Aorta (tissue), 5 donors: ENCODE data around the gene HGFAC. TPM values are rescaled to one million over a fixed set of nuclear protein-coding genes. Genes with fewer than 3 reads are reported as not detected.

Source experiments
- ATAC-seq: fragments of 200-7000 bp; cut with Tn5 transposase; one replicate; pipeline ENCODE4 v1.9.1; 2022; ENCODE audit warnings: moderate library complexity; ENCODE audit not compliant: low FRiP score
- DNase-seq, 2 donors: peaks; one replicate each; pipeline ENCODE4 v3.0.0-alpha.2; 2020
- H3K27ac ChIP-seq, 2 donors: one replicate each; pipeline ENCODE4 v1.5.1; 2013; ENCODE audit warnings: low read length in 2 of 2, mild to moderate bottlenecking in 2 of 2, moderate library complexity in 2 of 2, control low read depth in 1 of 2, inconsistent platforms in 1 of 2, low read depth in 1 of 2
- H3K27me3 ChIP-seq, 2 donors: one replicate each; pipeline ENCODE4 v1.6.1; 2013; ENCODE audit warnings: control low read depth in 1 of 2, low read length in 1 of 2, mild to moderate bottlenecking in 1 of 2, moderate library complexity in 1 of 2; ENCODE audit not compliant: insufficient read depth in 2 of 2, control insufficient read depth in 1 of 2
- H3K36me3 ChIP-seq, 2 donors: one replicate each; pipeline ENCODE4 v1.6.1; 2013; ENCODE audit warnings: control low read depth in 1 of 2, low read length in 1 of 2, mild to moderate bottlenecking in 1 of 2; ENCODE audit not compliant: insufficient read depth in 2 of 2, control insufficient read depth in 1 of 2
- H3K4me1 ChIP-seq, 2 donors: one replicate each; pipeline ENCODE4 v1.6.1; 2013; ENCODE audit warnings: low read length in 2 of 2, control low read depth in 1 of 2, mild to moderate bottlenecking in 1 of 2, moderate library complexity in 1 of 2; ENCODE audit not compliant: insufficient read depth in 2 of 2, control insufficient read depth in 1 of 2
- H3K4me3 ChIP-seq, 2 donors: one replicate each; pipeline ENCODE4 v1.5.1; 2013; ENCODE audit warnings: low read length in 2 of 2, control low read depth in 1 of 2, mild to moderate bottlenecking in 1 of 2
- H3K9me3 ChIP-seq: one replicate; pipeline ENCODE4 v1.6.1; 2013; ENCODE audit warnings: mild to moderate bottlenecking, low read length; ENCODE audit not compliant: control insufficient read depth
- WGBS, 2 donors: extraction: QIAGEN DNeasy Blood & Tissue Kit; methylation state at CpG; one replicate each; pipeline ENCODE4 v1.1.7; 2013; 5-methylcytosine and 5-hydroxymethylcytosine counted together
- intact Hi-C, 2 donors: fragments of 100-400 bp; cut with DNase I; formaldehyde crosslinking; loops; one replicate each; pipeline versions ENCODE4 v1.14.2 to v1.15.0; 2022
- polyA plus RNA-seq, 2 donors: library from polyadenylated mRNA; stranded (reverse); fragments of 200-250 nt; gene quantifications; one replicate each; pipeline ENCODE4 v1.2.3, GENCODE V29; 2013
- total RNA-seq, 2 donors: library from RNA; stranded (reverse); fragmentation: NEBNext Ultra II Directional; extraction: Animal tissue kit (Norgen Biotek cat#: 25700); gene quantifications; one replicate each; pipeline ENCODE4 v1.2.1, GENCODE V29; 2021
- donor health status: healthy with polysubstance abuse.
- donor health status: Bipolar disorder and iron deficiency.
- donor health status: DM: no; HTN: no; CAD: no.
- donor health status: DM: no; HTN: no; CAD: no.
- donor health status: DM: yes; HTN: yes; CAD: no.

The HGFAC gene
- total and polyA plus RNA-seq, 4 donors: 0.18 to 2.1 (median 0.99) TPM

DNA sequence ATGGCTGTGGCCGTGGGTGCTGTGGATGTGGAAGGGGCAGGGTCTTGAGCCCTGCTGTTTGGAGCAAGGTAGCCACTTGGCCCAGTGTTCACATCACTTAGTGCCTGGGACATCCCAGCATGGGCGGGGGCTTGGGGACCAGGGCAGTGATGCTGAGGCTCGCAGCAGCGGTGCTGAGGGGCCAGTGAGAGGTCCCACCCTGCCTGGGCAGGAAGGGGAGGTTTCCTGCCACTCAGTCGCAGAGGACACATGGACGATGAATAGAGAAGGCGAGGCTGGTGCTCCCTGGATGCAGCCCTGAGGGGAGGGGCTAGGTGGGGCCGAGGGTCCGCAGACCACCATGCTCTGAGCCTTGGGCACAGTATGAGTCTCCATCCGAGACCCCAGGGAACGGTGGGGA, 47.1 kb downstream of the HGFAC start:
- Histone ChIP-seq H3K36me3 (peaks cover 0 to 3% of the 10 kb centered on the region in 2 donors), H3K27ac (no peak overlapping the region), H3K27me3 (no peaks in the 10 kb centered on the region), H3K4me1 (no peaks in the 10 kb centered on the region), H3K4me3 (no peak overlapping the region), H3K9me3 (no peaks in the 10 kb centered on the region)
- intact Hi-C loops: loop anchor here in 1 of 2 donors (5.0 kb wide), 1 partner anchor 43 kb away; the partner anchor contains the start of gene LRPAP1
- DNase-seq (no peak), ATAC-seq (no peak)
- 63 to 71% methylated on average over 11 of the region's 11 CpGs for WGBS, 2 donors

DNA sequence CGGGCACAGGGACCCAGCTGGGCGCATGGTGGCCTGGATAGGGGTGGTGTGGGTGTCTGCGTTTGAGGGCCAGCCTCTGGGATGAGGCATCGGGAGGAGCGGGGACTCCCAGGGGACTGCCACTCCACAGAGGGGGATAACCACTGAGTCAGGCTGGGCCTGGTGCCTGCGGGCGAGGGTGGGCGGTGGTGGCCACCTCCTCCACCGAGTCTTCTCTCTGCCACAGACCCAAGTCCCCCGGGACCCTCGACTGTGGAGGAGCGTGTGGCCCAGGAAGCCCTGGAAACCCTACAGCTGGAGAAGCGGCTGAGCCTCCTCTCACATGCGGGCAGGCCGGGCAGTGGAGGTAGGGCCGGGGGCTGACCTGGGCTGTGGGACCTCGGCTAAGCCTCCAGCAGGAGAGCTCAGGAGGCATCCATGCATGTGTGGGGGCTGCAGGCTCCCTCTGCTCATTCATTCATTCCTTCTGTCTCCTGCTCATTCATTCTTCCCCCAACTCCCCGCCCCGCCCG, 47.7 kb downstream of the HGFAC start:
- Histone ChIP-seq H3K27ac (no peak overlapping the region), H3K4me3 (no peak overlapping the region), H3K4me1 (no peaks in the 10 kb centered on the region), H3K36me3 (peaks cover 0 to 3% of the 10 kb centered on the region in 2 donors), H3K27me3 (no peaks in the 10 kb centered on the region), H3K9me3 (no peaks in the 10 kb centered on the region)
- no peak for DNase-seq
- ATAC-seq: no peak
- 40 to 53% methylated on average over 20 of the region's 20 CpGs for WGBS, 2 donors
- intact Hi-C loops: loop anchor here in 1 of 2 donors (5.0 kb wide), 1 partner anchor 43 kb away; the partner anchor contains the start of gene LRPAP1

DNA sequence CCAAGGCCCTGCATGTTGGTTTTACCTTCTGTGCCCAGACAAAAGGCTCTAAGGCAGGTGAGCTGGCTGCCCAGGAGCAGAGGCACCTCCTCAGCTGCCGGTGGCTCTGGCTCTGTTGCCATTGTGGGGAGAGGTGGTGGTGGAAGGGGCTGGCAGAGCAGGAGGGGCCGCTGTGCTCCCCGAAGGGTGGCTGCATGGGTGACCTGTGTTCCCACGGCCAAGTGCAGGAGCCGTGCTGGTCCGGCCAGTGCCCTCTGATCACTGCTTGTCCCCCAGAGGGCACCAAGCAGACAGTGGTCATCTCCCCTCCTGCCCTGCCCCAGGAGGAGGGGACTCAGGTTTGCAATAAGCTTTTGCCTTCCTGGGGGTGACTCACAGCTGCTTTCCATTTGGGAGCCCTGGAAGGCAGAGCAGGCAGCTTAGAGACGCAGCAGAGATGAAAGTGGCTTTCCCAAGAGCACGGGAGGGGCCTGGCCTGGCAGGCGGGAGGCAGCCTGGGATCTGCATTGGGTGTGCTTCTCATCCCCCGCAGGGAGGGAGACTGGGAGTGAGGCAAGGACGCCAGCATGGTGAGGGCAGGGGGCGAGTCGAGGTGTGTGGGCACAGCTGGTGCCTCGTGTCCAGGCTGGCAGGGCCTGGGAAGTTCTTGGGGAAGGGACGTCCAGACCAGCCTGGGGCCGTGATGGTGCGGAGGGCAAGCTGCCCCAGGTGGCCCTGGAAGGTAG, 50.1 kb downstream of the HGFAC start:
- Histone ChIP-seq H3K27ac (no peak overlapping the region), H3K4me3 (no peak overlapping the region), H3K9me3 (no peaks in the 10 kb centered on the region), H3K27me3 (no peaks in the 10 kb centered on the region), H3K36me3 (peaks cover 0 to 3% of the 10 kb centered on the region in 2 donors), H3K4me1 (no peaks in the 10 kb centered on the region)
- 69 to 76% methylated on average over 16 to 17 of the region's 17 CpGs for WGBS, 2 donors
- no peak for ATAC-seq
- intact Hi-C loops: no loop called here
- no peak for DNase-seq

DNA sequence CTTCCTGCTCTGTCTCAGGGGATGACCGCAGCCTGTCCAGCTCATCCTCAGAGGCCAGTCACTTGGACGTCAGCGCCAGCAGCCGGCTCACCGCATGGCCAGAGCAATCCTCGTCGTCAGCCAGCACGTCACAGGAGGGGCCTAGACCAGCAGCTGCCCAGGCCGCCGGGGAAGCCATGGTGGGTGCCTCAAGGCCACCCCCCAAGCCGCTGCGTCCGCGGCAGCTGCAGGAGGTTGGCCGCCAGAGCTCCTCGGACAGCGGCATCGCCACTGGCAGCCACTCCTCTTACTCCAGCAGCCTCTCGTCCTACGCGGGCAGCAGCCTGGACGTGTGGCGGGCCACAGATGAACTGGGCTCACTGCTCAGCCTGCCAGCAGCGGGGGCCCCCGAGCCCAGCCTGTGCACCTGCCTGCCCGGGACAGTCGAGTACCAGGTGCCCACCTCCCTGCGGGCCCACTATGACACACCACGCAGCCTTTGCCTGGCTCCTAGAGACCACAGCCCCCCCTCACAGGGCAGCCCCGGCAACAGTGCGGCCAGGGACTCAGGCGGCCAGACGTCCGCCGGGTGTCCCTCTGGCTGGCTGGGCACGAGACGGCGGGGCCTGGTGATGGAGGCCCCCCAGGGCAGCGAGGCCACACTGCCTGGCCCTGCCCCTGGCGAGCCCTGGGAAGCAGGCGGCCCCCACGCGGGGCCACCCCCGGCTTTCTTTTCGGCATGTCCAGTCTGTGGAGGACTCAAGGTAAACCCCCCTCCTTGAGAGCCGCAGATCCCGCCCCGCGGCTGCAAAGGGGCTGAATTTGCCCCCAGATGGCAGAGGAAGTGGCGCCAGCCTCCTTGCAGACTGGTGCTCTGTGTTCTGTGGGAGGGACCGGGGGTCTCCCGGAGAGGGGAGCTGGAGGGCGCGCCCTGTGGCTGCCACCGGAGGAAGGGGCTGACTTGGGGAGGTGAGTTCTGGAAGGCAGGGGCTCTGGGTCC, 51.3 kb downstream of the HGFAC start:
- Histone ChIP-seq H3K36me3 (peaks cover 0 to 3% of the 10 kb centered on the region in 2 donors), H3K27me3 (no peaks in the 10 kb centered on the region), H3K27ac (no peak overlapping the region), H3K4me3 (no peak overlapping the region), H3K4me1 (no peaks in the 10 kb centered on the region), H3K9me3 (no peaks in the 10 kb centered on the region)
- intact Hi-C loops: no loop called here
- ATAC-seq: no peak
- DNase-seq: no peak
- WGBS, 2 donors: 82% methylated on average over 44 to 55 of the region's 55 CpGs

DNA sequence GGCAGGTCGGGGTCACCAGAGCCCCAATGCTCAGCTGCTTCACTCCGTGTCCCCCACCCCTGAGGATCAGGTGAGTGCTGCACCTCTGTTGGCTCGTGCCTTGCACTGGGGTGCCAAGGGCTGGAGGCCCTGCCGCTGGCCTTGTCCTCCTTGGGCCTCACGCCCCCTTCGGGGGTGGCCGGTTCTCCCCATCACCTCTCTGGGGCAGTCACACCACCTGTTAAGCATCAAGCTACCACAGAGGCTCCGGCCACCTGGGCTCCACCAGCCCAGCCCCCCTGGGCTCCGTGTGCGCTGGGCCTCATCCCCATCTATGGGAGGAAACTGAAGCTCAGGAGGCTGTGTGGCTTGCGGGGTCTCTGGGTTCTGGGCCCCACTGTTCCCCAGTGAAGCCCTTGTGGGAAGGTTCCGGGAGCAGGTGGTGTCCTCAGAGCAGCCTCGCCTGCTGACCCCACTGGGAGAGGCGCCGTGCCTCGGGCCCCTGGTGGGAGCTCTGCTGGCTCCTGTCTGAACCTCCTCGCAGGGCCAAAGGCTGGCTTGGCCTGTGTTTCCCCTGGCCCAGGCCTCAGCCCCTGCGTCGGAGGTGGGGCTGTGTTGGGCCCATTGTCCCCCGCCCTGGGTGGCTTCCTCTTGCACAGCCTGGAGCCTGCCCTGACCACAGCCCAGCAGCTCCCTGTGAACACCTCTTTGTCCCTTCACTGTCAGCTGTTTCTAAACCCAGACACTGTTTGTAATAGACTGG, 52.1 kb downstream of the HGFAC start:
- Histone ChIP-seq H3K27me3 (no peaks in the 10 kb centered on the region), H3K9me3 (no peaks in the 10 kb centered on the region), H3K27ac (no peak overlapping the region), H3K4me1 (no peaks in the 10 kb centered on the region), H3K4me3 (no peak overlapping the region), H3K36me3 (peaks cover 0 to 3% of the 10 kb centered on the region in 2 donors)
- 58% methylated on average over 15 to 20 of the region's 20 CpGs for WGBS, 2 donors
- no peak for DNase-seq
- ATAC-seq: no peak
- intact Hi-C loops: no loop called here

DNA sequence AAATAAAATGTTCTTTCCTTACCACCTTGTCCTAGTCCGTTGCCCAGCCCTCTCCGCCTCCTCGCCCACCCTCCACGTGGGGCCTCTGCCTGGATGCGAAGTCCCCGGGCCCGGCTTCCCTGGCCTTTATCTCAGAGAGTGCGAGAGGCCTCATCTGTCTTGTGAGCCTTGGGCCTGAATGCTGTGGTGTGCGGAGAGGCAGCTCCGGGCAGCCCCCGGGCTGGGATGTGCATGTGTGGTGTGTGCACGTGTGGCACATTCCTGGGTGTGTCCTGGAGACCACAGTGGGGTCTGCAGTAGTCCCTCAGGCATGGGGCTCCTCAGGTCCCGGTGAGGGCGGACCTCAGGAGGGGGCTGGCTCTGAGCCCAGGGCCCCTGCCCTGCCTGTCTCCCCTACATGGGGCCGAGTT, 52.7 kb downstream of the HGFAC start:
- DNase-seq (no peak), ATAC-seq (no peak)
- H3K36me3 ChIP-seq: peaks cover 0 to 3% of the 10 kb centered on the region in 2 donors
- no peaks in the 10 kb centered on the region for H3K27me3 ChIP-seq
- no peak overlapping the region for H3K4me3 ChIP-seq
- intact Hi-C loops: no loop called here
- no peaks in the 10 kb centered on the region for H3K9me3 ChIP-seq
- no peak overlapping the region for H3K27ac ChIP-seq
- WGBS, 2 donors: 28 to 40% methylated on average over 15 of the region's 15 CpGs
- H3K4me1 ChIP-seq: no peaks in the 10 kb centered on the region

DNA sequence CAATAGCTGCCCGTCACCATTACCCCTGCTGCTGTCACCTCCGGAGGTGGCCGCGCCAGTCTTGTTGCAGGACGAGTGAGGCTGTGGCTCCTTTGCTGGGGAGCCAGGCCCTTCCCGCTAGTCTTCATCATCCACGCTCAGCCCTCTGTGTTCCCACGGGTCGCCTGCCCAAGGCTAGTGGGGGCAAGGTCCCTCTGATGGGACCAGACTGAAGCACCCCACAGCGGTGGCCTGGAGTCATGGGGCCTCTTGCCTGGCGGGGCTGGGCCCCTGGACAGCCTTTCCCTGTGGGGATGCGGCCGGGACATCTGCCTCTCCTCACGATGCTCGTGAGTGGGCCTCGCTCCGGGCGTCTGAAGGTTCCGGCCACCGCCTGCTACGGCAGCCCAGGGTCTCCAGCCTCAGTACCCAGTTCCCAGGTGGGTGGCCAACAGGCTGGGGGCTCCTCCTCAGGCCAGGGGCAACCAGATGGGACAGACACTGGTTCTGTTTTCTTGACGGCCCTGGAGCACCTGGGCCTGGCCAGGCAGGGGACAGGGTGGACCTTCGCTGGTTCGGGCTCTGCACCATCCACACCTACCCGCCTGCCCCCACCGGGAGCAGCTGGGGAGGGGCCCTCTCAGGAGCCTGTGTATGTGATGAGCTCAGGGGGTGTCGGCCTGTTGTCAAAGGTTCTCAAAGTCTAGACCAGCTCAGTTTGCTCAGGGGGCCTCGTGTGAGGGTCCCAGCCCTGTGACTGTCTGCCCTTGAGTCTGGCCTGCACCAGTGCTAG, 53.6 kb downstream of the HGFAC start:
- no peak for ATAC-seq
- H3K27me3 ChIP-seq: no peaks in the 10 kb centered on the region
- DNase-seq: no peak
- no peaks in the 10 kb centered on the region for H3K4me1 ChIP-seq
- no peak overlapping the region for H3K4me3 ChIP-seq
- WGBS, 2 donors: 76 to 82% methylated on average over 25 to 28 of the region's 28 CpGs
- no peaks in the 10 kb centered on the region for H3K9me3 ChIP-seq
- H3K36me3 ChIP-seq: peaks cover 0 to 3% of the 10 kb centered on the region in 2 donors
- intact Hi-C loops: no loop called here
- H3K27ac ChIP-seq: no peak overlapping the region
